ENCODE data around the gene DOLPP1. TPM values are rescaled to one million over a fixed set of nuclear protein-coding genes. Genes with fewer than 3 reads are reported as not detected.

DOLPP1 gene
- total and polyA plus RNA-seq, 2 experiments from 2014 or later = 19.0 to 19.3 TPM

- no peak for DNase-seq (ENCODE audit: low read depth in 1 of 2, low spot score in 1 of 2)
- Histone ChIP-seq H3K9me3 (ENCODE audit: low read depth) (no peaks in the 10 kb centered on the region), H3K4me1 (ENCODE audit: low read depth) (no peaks in the 10 kb centered on the region), H3K36me3 (peaks cover 34% of the 10 kb centered on the region), H3K27ac (no peak overlapping the region), H3K4me3 (no peak overlapping the region), H3K27me3 (no peaks in the 10 kb centered on the region)
- no peak for TF ChIP-seq CTCF (IDR thresholded peaks at IDR 0.05; ENCODE audit: low read depth, low read length)
Measured at GRCh38 chr9:129059796-129060785, 20.8 kb upstream of the DOLPP1 start.

GRCh38 chr9:129060991-129061390 is 19.9 kb upstream of the DOLPP1 start:
- Histone ChIP-seq H3K27ac (no peak overlapping the region), H3K4me1 (ENCODE audit: low read depth) (no peaks in the 10 kb centered on the region), H3K27me3 (no peaks in the 10 kb centered on the region), H3K36me3 (peaks cover 38% of the 10 kb centered on the region), H3K9me3 (ENCODE audit: low read depth) (no peaks in the 10 kb centered on the region), H3K4me3 (no peak overlapping the region)
- TF ChIP-seq CTCF (IDR thresholded peaks at IDR 0.05; ENCODE audit: low read depth, low read length) = no peak
- DNase-seq (ENCODE audit: low read depth in 1 of 2, low spot score in 1 of 2) = no peak

- DNase-seq (ENCODE audit: low read depth in 1 of 2, low spot score in 1 of 2) = no peak
- Histone ChIP-seq H3K27ac (no peak overlapping the region), H3K36me3 (peaks cover 42% of the 10 kb centered on the region), H3K27me3 (no peaks in the 10 kb centered on the region), H3K9me3 (ENCODE audit: low read depth) (no peaks in the 10 kb centered on the region), H3K4me1 (ENCODE audit: low read depth) (no peaks in the 10 kb centered on the region), H3K4me3 (no peak overlapping the region)
- TF ChIP-seq CTCF (IDR thresholded peaks at IDR 0.05; ENCODE audit: low read depth, low read length) = no peak
Measured at GRCh38 chr9:129063061-129063460, 17.9 kb upstream of the DOLPP1 start.

GRCh38 chr9:129064499-129064908 is 16.4 kb upstream of the DOLPP1 start:
- no peaks in the 10 kb centered on the region for H3K9me3 ChIP-seq (ENCODE audit: low read depth)
- H3K4me1 ChIP-seq (ENCODE audit: low read depth) = no peaks in the 10 kb centered on the region
- no peak overlapping the region for H3K27ac ChIP-seq
- no peak for TF ChIP-seq CTCF (IDR thresholded peaks at IDR 0.05; ENCODE audit: low read depth, low read length)
- no peak for DNase-seq (ENCODE audit: low read depth in 1 of 2, low spot score in 1 of 2)
- no peak overlapping the region for H3K4me3 ChIP-seq
- peaks cover 46% of the 10 kb centered on the region for H3K36me3 ChIP-seq
- H3K27me3 ChIP-seq = no peaks in the 10 kb centered on the region

- no peak for TF ChIP-seq CTCF (IDR thresholded peaks at IDR 0.05; ENCODE audit: low read depth, low read length)
- no peaks in the 10 kb centered on the region for H3K4me1 ChIP-seq (ENCODE audit: low read depth)
- H3K4me3 ChIP-seq = no peak overlapping the region
- no peaks in the 10 kb centered on the region for H3K9me3 ChIP-seq (ENCODE audit: low read depth)
- H3K27ac ChIP-seq = peak overlapping the region; percentile 72
- H3K36me3 ChIP-seq = peaks cover 24% of the 10 kb centered on the region
- DNase-seq (ENCODE audit: low read depth in 1 of 2, low spot score in 1 of 2) = no peak
- H3K27me3 ChIP-seq = no peaks in the 10 kb centered on the region
Measured at GRCh38 chr9:129068110-129068509, 12.8 kb upstream of the DOLPP1 start.
